Testis (tissue), 3 donors: ENCODE measurements around the gene RRAD. TPM values are rescaled to one million over a fixed set of nuclear protein-coding genes. Genes with fewer than 3 reads are reported as not detected.
"Not testable (repeated sequence)": the region's sequence is repeated elsewhere in the genome, so short reads cannot be mapped to it uniquely, and the experiment has no call there.

Experiments
- DNase-seq: peaks from one replicate; pipeline ENCODE4 v3.0.0-alpha.2; 2019
- H3K27ac ChIP-seq, 2 donors: fragments of 200-600 bp; sonication (generic); one replicate each; pipeline ENCODE4 v1.5.1; 2019
- H3K27me3 ChIP-seq: fragments of 200-600 bp; sonication (generic); one replicate; pipeline ENCODE4 v1.5.1; 2019
- H3K36me3 ChIP-seq: fragments of 200-600 bp; sonication (generic); one replicate; pipeline ENCODE4 v1.5.1; 2017; ENCODE audit warnings: low read depth; ENCODE audit errors: missing control alignments
- H3K4me1 ChIP-seq: fragments of 200-600 bp; sonication (generic); one replicate; pipeline ENCODE4 v1.5.1; 2019
- H3K4me3 ChIP-seq, 2 donors: fragments of 200-600 bp; sonication (generic); one replicate each; pipeline ENCODE4 v1.5.1; 2017 to 2019
- H3K9me3 ChIP-seq: fragments of 200-600 bp; sonication (generic); one replicate; pipeline ENCODE4 v1.5.1; 2017
- POLR2A ChIP-seq: fragments of 450-650 bp; IDR thresholded peaks from one replicate; pipeline ENCODE4 v1.6.1; 2017; ENCODE audit warnings: antibody characterized with exemption, mild to moderate bottlenecking, moderate library complexity
- WGBS, 2 donors: methylation state at CpG; one replicate each; pipeline ENCODE4 v1.1.5; 2018; 5-methylcytosine and 5-hydroxymethylcytosine counted together
- intact Hi-C: fragments of 100-400 bp; cut with DNase I; formaldehyde crosslinking; loops from one replicate; pipeline ENCODE4 v1.15.1; 2023; ENCODE audit warnings: low total_unique reads
- polyA plus RNA-seq: library from polyadenylated mRNA; stranded (reverse); fragments of 350-450 nt; fragmentation: Illumina TruSeq; extraction: RNeasy Lipid Tissue Mini Kit (QIAGEN cat#74804); gene quantifications from one replicate; pipeline ENCODE4 v1.2.3, GENCODE V29; 2014; ENCODE audit warnings: low read depth, low replicate concordance; ENCODE audit not compliant: insufficient read depth
- total RNA-seq, 2 donors: library from RNA; depleted of rRNA; stranded (reverse); fragments of >200 nt; gene quantifications; one replicate each; pipeline ENCODE4 v1.2.3, GENCODE V29; 2016
- TF ChIP-seq, protein P1 (sequence below), 3 experiments: fragments of 450-650 bp in 2 of 3; fragments of 200-600 bp in 1 of 3; sonication (generic) in 1 of 3; IDR thresholded peaks; one replicate each; pipeline ENCODE4 v1.5.1; 2016 to 2019; ENCODE audit warnings: antibody characterized with exemption in 3 of 3, mild to moderate bottlenecking in 2 of 3, moderate library complexity in 1 of 3

The RRAD gene
- total and polyA plus RNA-seq, 3 donors from 2014 or later, result 9.1 to 19.4 (median 12.4) TPM

DNA sequence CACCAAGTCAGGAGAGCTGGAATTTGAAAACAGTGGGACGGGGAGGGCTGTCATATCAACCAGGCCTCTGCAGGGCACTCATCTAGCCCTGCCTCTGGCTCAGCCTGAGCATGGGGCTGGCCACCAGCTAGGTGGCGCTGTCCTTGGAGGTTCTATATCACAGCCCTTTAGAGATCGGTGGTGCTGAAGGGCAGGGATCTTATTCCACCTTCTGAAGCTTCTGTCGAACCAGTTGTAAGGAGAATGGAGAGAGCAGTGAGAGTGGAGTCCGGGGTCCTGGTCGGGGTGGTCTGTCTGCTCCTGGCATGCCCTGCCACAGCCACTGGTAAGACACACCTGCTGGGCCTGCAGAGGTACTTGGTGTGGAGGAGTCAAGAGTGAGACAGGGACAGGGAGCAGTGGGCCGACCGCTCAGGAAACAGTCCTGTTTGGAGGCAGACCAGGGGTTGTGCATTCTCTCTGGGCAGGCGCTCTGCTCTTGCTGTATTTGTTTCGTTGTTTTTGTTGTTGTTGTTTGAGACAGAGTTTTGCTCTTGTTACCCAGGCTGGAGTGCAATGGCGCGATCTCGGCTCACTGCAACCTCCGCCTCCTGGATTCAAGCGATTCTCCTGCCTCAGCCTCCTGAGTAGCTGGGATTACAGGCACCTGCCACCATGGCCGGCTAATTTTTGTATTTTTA lies 35.9 kb upstream of the RRAD start, which contains the start of gene CES3:
TSS of gene CES3 (plus strand) at position 202 of the 680 bp plus-strand sequence. CDS start at position 244, 42 bp downstream.
- H3K4me1 ChIP-seq, result no peaks in the 10 kb centered on the region
- no peaks in the 10 kb centered on the region for H3K9me3 ChIP-seq
- H3K4me3 ChIP-seq, result no peak within 1 kb of the TSS
- TF ChIP-seq, protein P1, sequence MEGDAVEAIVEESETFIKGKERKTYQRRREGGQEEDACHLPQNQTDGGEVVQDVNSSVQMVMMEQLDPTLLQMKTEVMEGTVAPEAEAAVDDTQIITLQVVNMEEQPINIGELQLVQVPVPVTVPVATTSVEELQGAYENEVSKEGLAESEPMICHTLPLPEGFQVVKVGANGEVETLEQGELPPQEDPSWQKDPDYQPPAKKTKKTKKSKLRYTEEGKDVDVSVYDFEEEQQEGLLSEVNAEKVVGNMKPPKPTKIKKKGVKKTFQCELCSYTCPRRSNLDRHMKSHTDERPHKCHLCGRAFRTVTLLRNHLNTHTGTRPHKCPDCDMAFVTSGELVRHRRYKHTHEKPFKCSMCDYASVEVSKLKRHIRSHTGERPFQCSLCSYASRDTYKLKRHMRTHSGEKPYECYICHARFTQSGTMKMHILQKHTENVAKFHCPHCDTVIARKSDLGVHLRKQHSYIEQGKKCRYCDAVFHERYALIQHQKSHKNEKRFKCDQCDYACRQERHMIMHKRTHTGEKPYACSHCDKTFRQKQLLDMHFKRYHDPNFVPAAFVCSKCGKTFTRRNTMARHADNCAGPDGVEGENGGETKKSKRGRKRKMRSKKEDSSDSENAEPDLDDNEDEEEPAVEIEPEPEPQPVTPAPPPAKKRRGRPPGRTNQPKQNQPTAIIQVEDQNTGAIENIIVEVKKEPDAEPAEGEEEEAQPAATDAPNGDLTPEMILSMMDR (IDR thresholded peaks at IDR 0.05), result peak; percentile 37 to 70 (median 64)
- TF ChIP-seq POLR2A, result no peak
- no peaks in the 10 kb centered on the region for H3K36me3 ChIP-seq
- H3K27ac ChIP-seq, result no peak within 1 kb of the TSS
- peak; percentile 83 for DNase-seq
- H3K27me3 ChIP-seq, result no peaks in the 10 kb centered on the region
- intact Hi-C loops, result no loop called here
- 71 to 85% methylated on average over 15 to 16 of the region's 16 CpGs for whole genome bisulfite sequencing, 2 donors

DNA sequence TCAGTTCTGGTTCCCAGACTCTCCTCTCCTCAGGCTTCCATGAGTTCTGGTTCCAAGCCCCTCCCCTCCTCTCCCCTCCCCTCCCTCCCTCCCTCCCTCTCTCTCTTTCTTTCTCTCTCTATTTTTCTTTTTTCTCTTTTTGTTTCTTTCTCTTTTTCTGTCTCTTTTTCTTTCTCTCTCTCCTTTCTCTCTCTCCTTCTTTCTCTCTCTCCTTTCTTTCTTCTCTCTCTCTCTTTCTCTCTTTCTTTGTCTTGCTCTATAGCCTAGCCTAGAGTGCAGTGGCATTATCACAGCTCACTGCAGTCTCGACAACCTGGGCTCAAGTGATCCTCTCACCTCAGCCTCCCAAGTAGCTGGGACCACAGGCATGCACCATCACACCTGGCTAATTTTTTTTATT lies 34.9 kb upstream of the RRAD start:
- Histone ChIP-seq H3K27me3 (no peaks in the 10 kb centered on the region), H3K4me1 (peaks cover 7% of the 10 kb centered on the region), H3K27ac (no peak overlapping the region), H3K9me3 (no peaks in the 10 kb centered on the region), H3K36me3 (no peaks in the 10 kb centered on the region), H3K4me3 (no peak overlapping the region)
- TF ChIP-seq POLR2A, result no peak
- TF ChIP-seq, protein P1 (IDR thresholded peaks at IDR 0.05), result no peak
- 90 to 100% methylated on average over 1 of the region's 1 CpG for WGBS, 2 donors
- intact Hi-C loops, result no loop called here
- no peak for DNase-seq

DNA sequence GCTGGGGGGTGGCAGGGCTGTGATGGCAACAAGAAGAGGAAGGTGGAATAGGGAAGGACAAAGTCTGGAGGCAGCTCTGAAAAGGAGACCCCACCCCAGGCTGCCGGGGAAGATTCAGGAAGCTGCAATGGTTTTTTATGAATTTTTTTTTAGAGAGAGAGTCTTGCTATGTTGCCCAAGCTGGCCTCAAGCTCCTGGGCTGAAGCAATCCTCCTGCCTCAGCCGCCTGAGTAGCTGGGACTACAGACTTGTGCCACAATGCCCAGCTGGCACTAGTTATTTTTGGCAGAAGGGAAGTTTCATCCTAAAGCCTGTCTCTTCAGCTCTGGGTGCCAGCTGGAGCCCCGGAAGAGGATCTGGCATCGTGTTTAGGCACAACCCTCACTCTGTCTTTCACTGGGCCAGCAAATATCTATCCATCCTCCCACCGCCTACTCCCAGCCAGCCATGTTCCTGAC lies 34.4 kb upstream of the RRAD start:
- 56 to 74% methylated on average over 5 of the region's 5 CpGs for WGBS, 2 donors
- no peaks in the 10 kb centered on the region for H3K36me3 ChIP-seq
- peaks cover 7% of the 10 kb centered on the region for H3K4me1 ChIP-seq
- no peaks in the 10 kb centered on the region for H3K9me3 ChIP-seq
- no peak overlapping the region for H3K27ac ChIP-seq
- no peak overlapping the region for H3K4me3 ChIP-seq
- intact Hi-C loops, result no loop called here
- TF ChIP-seq, protein P1 (IDR thresholded peaks at IDR 0.05), result no peak
- no peak for TF ChIP-seq POLR2A
- no peak for DNase-seq
- H3K27me3 ChIP-seq, result no peaks in the 10 kb centered on the region

DNA sequence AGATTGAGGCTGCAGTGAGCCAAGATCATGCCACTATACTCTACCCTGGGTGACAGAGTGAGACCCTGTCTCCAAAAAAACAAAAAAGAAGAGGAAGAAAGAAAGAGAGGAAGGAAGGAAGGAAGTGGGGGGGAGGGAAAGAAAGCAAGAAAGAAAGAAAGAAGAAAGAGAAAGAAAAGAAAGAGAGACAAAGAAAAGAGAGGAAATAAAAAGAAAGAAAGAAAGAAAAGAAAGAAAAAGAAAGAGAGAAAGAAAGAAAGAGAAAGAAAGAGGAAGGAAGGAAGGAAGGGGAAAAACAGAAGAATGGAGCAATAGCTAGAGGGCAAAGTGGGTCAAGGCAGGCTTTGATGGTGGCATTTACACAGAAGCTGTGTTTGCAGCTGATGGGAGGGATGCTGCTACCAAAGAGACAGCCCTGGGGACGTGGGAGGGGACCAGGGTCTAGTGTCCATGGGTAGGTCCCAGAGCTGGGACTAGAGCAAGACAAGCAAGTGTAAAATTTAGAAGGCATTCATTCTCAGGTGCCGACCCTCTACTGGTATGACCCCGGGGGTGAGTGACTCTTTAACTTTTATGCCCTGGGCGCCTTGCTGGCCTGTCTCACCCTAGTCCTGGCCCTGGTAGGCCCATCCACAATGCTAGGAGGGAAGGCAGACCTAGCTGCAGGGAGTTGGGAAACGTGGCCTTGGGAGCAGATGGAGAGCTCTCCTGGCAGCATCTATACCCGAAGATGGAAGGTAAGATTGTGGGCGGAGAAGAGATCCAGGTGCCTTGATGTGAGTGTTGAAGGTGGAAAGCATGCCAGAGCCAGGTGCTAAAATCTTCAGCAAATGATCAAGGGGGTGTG lies 33.7 kb upstream of the RRAD start:
- TF ChIP-seq, protein P1 (IDR thresholded peaks at IDR 0.05), result no peak
- TF ChIP-seq POLR2A, result no peak
- no peaks in the 10 kb centered on the region for H3K36me3 ChIP-seq
- 76 to 80% methylated on average over 7 of the region's 7 CpGs for WGBS, 2 donors
- no peak overlapping the region for H3K4me3 ChIP-seq
- intact Hi-C loops, result no loop called here
- no peaks in the 10 kb centered on the region for H3K27me3 ChIP-seq
- DNase-seq, result no peak
- no peak overlapping the region for H3K27ac ChIP-seq
- H3K9me3 ChIP-seq, result no peaks in the 10 kb centered on the region
- H3K4me1 ChIP-seq, result peaks cover 7% of the 10 kb centered on the region

DNA sequence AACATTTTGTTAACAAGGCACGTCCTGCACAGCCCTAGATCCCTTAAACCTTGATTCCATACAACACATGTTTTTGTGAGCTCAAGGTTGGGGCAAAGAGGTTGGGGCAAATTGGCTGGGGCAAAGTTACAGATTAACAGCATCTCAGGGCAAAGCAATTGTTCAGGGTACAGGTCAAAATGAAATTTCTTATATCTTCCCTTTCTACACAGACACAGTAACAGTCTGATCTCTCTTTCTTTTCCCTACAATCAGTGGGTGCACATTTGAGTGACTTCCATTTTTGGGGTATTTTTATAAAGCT lies 30.8 kb upstream of the RRAD start:
- H3K36me3 ChIP-seq, H3K27me3 ChIP-seq, DNase-seq, H3K4me1 ChIP-seq, intact Hi-C loops, H3K9me3 ChIP-seq, H3K4me3 ChIP-seq, H3K27ac ChIP-seq: not testable (repeated sequence)
- 57 to 60% methylated on average over 1 of the region's 1 CpG for WGBS, 2 donors

DNA sequence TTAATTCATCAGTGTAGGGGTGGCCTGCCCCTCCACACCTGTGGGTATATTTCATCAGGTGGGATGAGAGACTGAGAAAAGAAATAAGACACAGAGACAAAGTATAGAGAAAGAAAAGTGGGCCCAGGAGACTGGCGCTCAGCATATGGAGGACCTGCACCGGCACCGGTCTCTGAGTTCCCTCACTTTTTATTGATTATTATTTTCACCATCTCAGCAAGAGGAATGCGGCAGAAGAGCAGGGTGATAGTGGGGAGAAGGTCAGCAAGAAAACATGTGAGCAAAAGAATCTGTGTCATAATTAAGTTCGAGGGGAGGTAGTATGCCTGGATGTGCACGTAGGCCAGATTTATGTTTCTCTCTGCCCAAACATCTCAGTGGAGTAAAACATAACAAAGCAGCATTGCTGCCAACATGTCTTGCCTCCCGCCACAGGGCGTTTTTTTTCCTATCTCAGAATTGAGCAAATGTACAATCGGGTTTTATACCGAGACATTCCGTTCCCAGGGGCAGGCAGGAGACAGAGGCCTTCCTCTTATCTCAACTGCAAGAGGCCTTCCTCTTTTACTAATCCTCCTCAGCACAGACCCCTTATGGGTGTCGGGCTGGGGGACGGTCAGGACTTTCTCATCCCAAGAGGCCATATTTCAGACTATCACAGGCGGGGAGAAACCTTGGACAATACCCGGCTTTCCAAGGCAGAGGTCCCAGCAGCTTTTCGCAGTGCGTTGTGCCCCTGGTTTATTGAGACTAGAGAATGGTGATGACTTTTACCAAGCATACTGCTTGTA lies 30.2 kb upstream of the RRAD start:
- not testable (repeated sequence) for H3K36me3 ChIP-seq

More for the DNA sequence above, 30.2 kb upstream of the RRAD start:
- DNase-seq, H3K27me3 ChIP-seq, H3K4me1 ChIP-seq, intact Hi-C loops, H3K9me3 ChIP-seq, H3K4me3 ChIP-seq: not testable (repeated sequence)
- H3K27ac ChIP-seq, result peak overlapping the region in 1 of 2 donors; percentile 44
- 54 to 74% methylated on average over 17 of the region's 17 CpGs for WGBS, 2 donors
